KMS-11 (cell line): Measurements from ENCODE around the gene PHACTR3.

Source experiments
- H2AFZ ChIP-seq: fragments of 200-600 bp; sonication (generic); 2 replicates; pipeline ENCODE4 v1.6.1; 2016; ENCODE audit warnings: antibody characterized with exemption, mixed run types, low read depth
- H3K27ac ChIP-seq: fragments of 200-600 bp; sonication (generic); 2 replicates; pipeline ENCODE4 v1.6.1; 2016; ENCODE audit warnings: mild to moderate bottlenecking, mixed run types
- H3K27me3 ChIP-seq: fragments of 200-600 bp; sonication (generic); 2 replicates; pipeline ENCODE4 v1.6.1; 2017; ENCODE audit warnings: mild to moderate bottlenecking, low read depth, mixed run types, moderate library complexity; ENCODE audit not compliant: insufficient read depth
- H3K36me3 ChIP-seq: fragments of 200-600 bp; sonication (generic); 2 replicates; pipeline ENCODE4 v1.6.1; 2017; ENCODE audit warnings: mild to moderate bottlenecking, mixed run types; ENCODE audit not compliant: insufficient read depth
- H3K4me1 ChIP-seq: fragments of 200-600 bp; sonication (generic); 2 replicates; pipeline ENCODE4 v1.6.1; 2016; ENCODE audit warnings: mild to moderate bottlenecking, low read depth, mixed run types; ENCODE audit not compliant: poor library complexity, severe bottlenecking
- H3K4me2 ChIP-seq: fragments of 200-600 bp; sonication (generic); 2 replicates; pipeline ENCODE4 v1.7.0; 2016; ENCODE audit warnings: mild to moderate bottlenecking, mixed run types
- H3K4me3 ChIP-seq: fragments of 200-600 bp; sonication (generic); IDR thresholded peaks from 2 replicates; pipeline ENCODE4 v1.6.1; 2017; ENCODE audit warnings: low read depth, low read length, mixed read lengths; ENCODE audit not compliant: insufficient read depth
- H3K79me2 ChIP-seq: fragments of 200-600 bp; sonication (generic); 2 replicates; pipeline ENCODE4 v1.6.1; 2016; ENCODE audit warnings: low read depth, mixed run types; ENCODE audit not compliant: insufficient read depth
- H3K9ac ChIP-seq: fragments of 200-600 bp; sonication (generic); 2 replicates; pipeline ENCODE4 v1.6.1; 2016; ENCODE audit warnings: mild to moderate bottlenecking, mixed run types
- H4K20me1 ChIP-seq: fragments of 200-600 bp; sonication (generic); 2 replicates; pipeline ENCODE4 v1.6.1; 2016; ENCODE audit warnings: mild to moderate bottlenecking, mixed run types; ENCODE audit not compliant: insufficient read depth
- TF ChIP-seq, protein P1 (sequence below): fragments of 200-600 bp; sonication (generic); conservative IDR thresholded peaks from 2 replicates; pipeline ENCODE4 v1.6.1; 2017; ENCODE audit warnings: low read depth, mild to moderate bottlenecking, antibody characterized with exemption, low read length, moderate library complexity, mixed read lengths

PHACTR3 gene

DNA sequence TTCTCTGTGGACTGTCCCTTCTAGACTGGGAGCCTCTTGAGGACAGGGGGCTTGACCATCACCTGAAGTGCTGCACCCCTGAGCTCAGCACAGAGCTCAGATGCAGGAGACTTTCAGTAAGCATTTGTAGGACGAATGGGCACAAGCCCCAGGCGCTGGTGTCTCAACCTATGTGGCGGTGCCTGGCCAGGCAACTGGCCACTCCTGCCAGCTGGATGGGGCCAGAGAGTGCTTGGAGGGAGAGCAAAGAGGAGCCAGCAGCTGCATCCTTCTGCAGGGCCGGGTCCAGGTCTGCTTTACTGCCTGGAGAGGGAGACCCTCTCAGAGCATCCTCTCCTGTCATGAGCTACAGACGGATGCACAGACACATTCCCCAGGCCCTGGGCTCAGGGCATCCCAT, 4.5 kb downstream of the PHACTR3 start:
- H3K27ac ChIP-seq: no peak overlapping the region
- no peak overlapping the region for H3K4me2 ChIP-seq
- H3K4me3 ChIP-seq: no peak overlapping the region
- no peaks in the 10 kb centered on the region for H3K79me2 ChIP-seq
- H4K20me1 ChIP-seq: no peaks in the 10 kb centered on the region
- TF ChIP-seq, protein P1, sequence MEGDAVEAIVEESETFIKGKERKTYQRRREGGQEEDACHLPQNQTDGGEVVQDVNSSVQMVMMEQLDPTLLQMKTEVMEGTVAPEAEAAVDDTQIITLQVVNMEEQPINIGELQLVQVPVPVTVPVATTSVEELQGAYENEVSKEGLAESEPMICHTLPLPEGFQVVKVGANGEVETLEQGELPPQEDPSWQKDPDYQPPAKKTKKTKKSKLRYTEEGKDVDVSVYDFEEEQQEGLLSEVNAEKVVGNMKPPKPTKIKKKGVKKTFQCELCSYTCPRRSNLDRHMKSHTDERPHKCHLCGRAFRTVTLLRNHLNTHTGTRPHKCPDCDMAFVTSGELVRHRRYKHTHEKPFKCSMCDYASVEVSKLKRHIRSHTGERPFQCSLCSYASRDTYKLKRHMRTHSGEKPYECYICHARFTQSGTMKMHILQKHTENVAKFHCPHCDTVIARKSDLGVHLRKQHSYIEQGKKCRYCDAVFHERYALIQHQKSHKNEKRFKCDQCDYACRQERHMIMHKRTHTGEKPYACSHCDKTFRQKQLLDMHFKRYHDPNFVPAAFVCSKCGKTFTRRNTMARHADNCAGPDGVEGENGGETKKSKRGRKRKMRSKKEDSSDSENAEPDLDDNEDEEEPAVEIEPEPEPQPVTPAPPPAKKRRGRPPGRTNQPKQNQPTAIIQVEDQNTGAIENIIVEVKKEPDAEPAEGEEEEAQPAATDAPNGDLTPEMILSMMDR: no peak
- no peaks in the 10 kb centered on the region for H3K36me3 ChIP-seq
- no peaks in the 10 kb centered on the region for H3K4me1 ChIP-seq
- H3K27me3 ChIP-seq: peaks cover 18% of the 10 kb centered on the region; the same call in 1 of the 2 replicates
- no peak overlapping the region for H3K9ac ChIP-seq
- no peak overlapping the region for H2AFZ ChIP-seq

DNA sequence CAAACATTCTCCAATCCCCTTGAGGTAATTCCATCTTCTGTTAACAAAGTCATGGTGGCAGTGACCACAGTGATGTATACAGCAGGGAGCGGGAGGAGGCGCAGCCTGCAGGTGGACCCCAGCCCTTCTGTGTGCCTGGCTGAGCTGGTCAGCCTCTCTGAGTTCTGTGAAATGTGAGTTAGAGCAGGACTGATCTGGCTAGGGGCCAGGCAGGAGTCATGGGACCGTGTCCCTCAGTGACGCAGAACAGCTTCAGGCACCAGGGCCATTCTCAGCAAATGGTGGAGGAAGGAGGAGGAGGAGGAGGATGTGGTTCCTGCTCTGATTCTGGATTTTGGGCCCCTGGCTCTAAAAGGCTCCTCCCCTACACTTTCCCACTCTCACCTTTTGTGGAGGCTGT, 6.9 kb downstream of the PHACTR3 start:
- Histone ChIP-seq H2AFZ (no peak overlapping the region), H3K9ac (no peak overlapping the region), H3K4me3 (no peak overlapping the region), H3K27me3 (peaks cover 20% of the 10 kb centered on the region; the same call in 1 of the 2 replicates), H3K4me1 (no peaks in the 10 kb centered on the region), H4K20me1 (no peaks in the 10 kb centered on the region), H3K36me3 (no peaks in the 10 kb centered on the region), H3K79me2 (no peaks in the 10 kb centered on the region), H3K4me2 (no peak overlapping the region), H3K27ac (no peak overlapping the region)
- TF ChIP-seq, protein P1: no peak

DNA sequence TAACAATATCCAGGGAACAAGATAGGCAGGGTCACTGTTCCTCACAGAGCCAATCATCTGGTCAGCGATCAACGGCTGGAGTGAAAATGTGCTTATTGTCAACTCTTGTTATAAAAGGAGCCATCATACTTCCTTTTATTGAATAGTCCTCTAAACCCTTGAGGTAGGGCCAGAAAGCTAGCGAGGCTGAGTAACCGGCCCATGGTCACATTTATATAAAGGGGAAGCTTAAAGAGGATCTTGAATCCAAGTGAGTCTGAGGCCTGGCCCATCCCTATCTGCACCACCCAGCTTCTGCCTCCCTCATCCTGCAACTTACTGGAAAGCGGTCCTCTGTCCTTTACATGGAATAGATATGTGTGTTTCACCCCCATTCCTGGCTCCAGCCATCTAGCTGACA, 9.5 kb downstream of the PHACTR3 start:
- Histone ChIP-seq H2AFZ (no peak overlapping the region), H3K27me3 (peaks cover 13% of the 10 kb centered on the region; the same call in 1 of the 2 replicates), H3K9ac (no peak overlapping the region), H3K4me3 (no peak overlapping the region), H3K4me1 (no peaks in the 10 kb centered on the region), H3K4me2 (no peak overlapping the region), H3K36me3 (no peaks in the 10 kb centered on the region), H3K27ac (no peak overlapping the region), H4K20me1 (no peaks in the 10 kb centered on the region), H3K79me2 (no peaks in the 10 kb centered on the region)
- TF ChIP-seq, protein P1: no peak

DNA sequence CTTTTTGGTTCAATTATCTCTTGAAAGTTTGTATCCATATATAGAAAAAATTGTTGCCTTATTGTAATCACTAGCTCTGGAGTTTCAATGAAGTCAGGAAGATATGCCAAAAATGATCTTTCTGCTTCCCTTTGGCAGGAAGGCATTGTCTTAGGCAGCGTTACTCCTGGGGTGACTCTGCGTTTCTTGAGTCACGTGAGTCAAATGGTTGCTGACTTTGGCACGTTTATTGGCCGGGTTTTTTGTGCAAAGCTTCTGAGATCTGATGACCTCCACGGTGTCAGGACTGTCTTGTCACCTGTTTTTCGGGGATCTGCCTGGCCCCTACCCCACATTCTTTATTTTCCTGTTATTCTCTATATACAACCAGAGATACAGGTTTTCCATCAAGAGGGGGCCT, 10.4 kb downstream of the PHACTR3 start:
- TF ChIP-seq, protein P1: no peak
- Histone ChIP-seq H4K20me1 (no peaks in the 10 kb centered on the region), H2AFZ (no peak overlapping the region), H3K4me1 (no peaks in the 10 kb centered on the region), H3K79me2 (no peaks in the 10 kb centered on the region), H3K4me2 (no peak overlapping the region), H3K4me3 (no peak overlapping the region), H3K27ac (no peak overlapping the region), H3K9ac (no peak overlapping the region), H3K36me3 (no peaks in the 10 kb centered on the region), H3K27me3 (peaks cover 11% of the 10 kb centered on the region; the same call in 1 of the 2 replicates)

DNA sequence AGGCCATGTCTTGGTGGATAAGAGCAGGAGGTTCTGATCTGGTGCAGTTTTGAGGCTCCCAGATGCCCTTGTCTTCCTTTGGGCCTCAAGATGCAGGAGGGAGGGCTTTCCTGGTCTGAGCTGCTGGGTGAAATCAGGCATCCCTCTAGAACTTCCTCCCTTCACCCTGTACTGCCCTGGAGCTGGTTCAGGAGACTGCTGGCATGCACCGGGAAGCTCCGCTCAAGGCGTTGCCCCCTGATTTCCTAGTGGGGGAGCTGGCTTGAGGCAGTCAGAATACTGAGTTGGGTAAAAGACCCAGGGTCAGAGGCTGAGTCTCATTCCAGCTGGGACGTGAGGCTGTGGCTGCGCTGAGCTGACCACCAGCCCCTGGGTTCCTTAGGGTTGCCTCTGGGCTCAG, 12.0 kb downstream of the PHACTR3 start:
- Histone ChIP-seq H3K79me2 (no peaks in the 10 kb centered on the region), H4K20me1 (no peaks in the 10 kb centered on the region), H3K4me2 (no peak overlapping the region), H3K36me3 (no peaks in the 10 kb centered on the region), H3K4me3 (no peak overlapping the region), H3K27ac (no peak overlapping the region), H3K4me1 (no peaks in the 10 kb centered on the region), H3K9ac (no peak overlapping the region), H3K27me3 (peaks cover 14% of the 10 kb centered on the region; the same call in 1 of the 2 replicates), H2AFZ (no peak overlapping the region)
- TF ChIP-seq, protein P1: no peak
